Activated CD4-positive, alpha-beta T cell treated with anti-CD3 and anti-CD28 coated beads, Interleukin-2, amount 50 U/mL, for 4 hours (primary cell): ENCODE data around the gene HOXC10.

ENCODE experiments used
- DNase-seq, 2 experiments: peaks; one replicate each; pipeline ENCODE4 v3.0.0-alpha.2; 2020

The HOXC10 gene

GRCh38 chr12:53950789-53951576 lies 34.0 kb upstream of the HOXC10 start:
- no peak for DNase-seq

GRCh38 chr12:53951577-53952334 lies 33.2 kb upstream of the HOXC10 start:
- DNase-seq = no peak

GRCh38 chr12:53952335-53952694 lies 32.6 kb upstream of the HOXC10 start:
- DNase-seq = no peak

- DNase-seq = no peak
These were observed 31.8 kb upstream of the HOXC10 start for GRCh38 chr12:53952871-53953734.

GRCh38 chr12:53953831-53954693 lies 30.9 kb upstream of the HOXC10 start:
- DNase-seq = no peak

GRCh38 chr12:53954694-53955035 lies 30.3 kb upstream of the HOXC10 start, which contains the start of gene HOXC12:
Gene HOXC12 (plus strand): TSS chr12:53954903. CDS start chr12:53954930, 27 bp downstream.
- no peak for DNase-seq

- DNase-seq = no peak
These were observed 29.7 kb upstream of the HOXC10 start for GRCh38 chr12:53955036-53955775.

- DNase-seq = no peak
These were observed 29.1 kb upstream of the HOXC10 start for GRCh38 chr12:53955776-53956250.

- DNase-seq = no peak
These were observed 28.6 kb upstream of the HOXC10 start for GRCh38 chr12:53956251-53956887.

GRCh38 chr12:53956914-53957536 lies 27.9 kb upstream of the HOXC10 start:
- DNase-seq = no peak

GRCh38 chr12:53958128-53958527 lies 26.8 kb upstream of the HOXC10 start:
- no peak for DNase-seq

GRCh38 chr12:53959314-53959713 lies 25.6 kb upstream of the HOXC10 start:
- DNase-seq = no peak

- no peak for DNase-seq
These were observed 24.5 kb upstream of the HOXC10 start for GRCh38 chr12:53960187-53961024.

GRCh38 chr12:53961025-53961761 lies 23.8 kb upstream of the HOXC10 start:
- no peak for DNase-seq

- no peak for DNase-seq
These were observed 21.9 kb upstream of the HOXC10 start for GRCh38 chr12:53963005-53963404.

- DNase-seq = no peak
These were observed 21.3 kb upstream of the HOXC10 start for GRCh38 chr12:53963434-53964314.

- no peak for DNase-seq
These were observed 20.6 kb upstream of the HOXC10 start for GRCh38 chr12:53964315-53964713.
